Neuronal stem cell (in vitro differentiated cells): ENCODE results near the gene MECP2.

ENCODE experiments used
- DNase-seq: peaks from one replicate; pipeline ENCODE4 v3.0.0-alpha.2; 2013; ENCODE audit warnings: low spot score
- H2AFZ ChIP-seq: one replicate; pipeline ENCODE4 v1.6.1; 2013; ENCODE audit warnings: mild to moderate bottlenecking, low read length, inconsistent platforms
- H2AK5ac ChIP-seq: 2 replicates; pipeline ENCODE4 v1.6.1; 2013; ENCODE audit warnings: low read depth, mild to moderate bottlenecking, inconsistent platforms, low read length, moderate library complexity, mixed read lengths
- H2BK120ac ChIP-seq: 2 replicates; pipeline ENCODE4 v1.6.1; 2013; ENCODE audit warnings: low read depth, mild to moderate bottlenecking, inconsistent platforms, low read length, moderate library complexity, mixed read lengths
- H2BK12ac ChIP-seq: one replicate; pipeline ENCODE4 v1.6.1; 2013; ENCODE audit warnings: low read length, inconsistent platforms
- H2BK15ac ChIP-seq: 2 replicates; pipeline ENCODE4 v1.6.1; 2013; ENCODE audit warnings: mild to moderate bottlenecking, low read length, inconsistent platforms, mixed read lengths
- H2BK5ac ChIP-seq: one replicate; pipeline ENCODE4 v1.6.1; 2013; ENCODE audit warnings: inconsistent platforms, mild to moderate bottlenecking, low read length, moderate library complexity
- H3K14ac ChIP-seq: one replicate; pipeline ENCODE4 v1.6.1; 2013; ENCODE audit warnings: low read length, inconsistent platforms
- H3K18ac ChIP-seq: 2 replicates; pipeline ENCODE4 v1.6.1; 2013; ENCODE audit warnings: low read length, inconsistent platforms
- H3K23ac ChIP-seq: 2 replicates; pipeline ENCODE4 v1.6.1; 2013; ENCODE audit warnings: low read depth, mild to moderate bottlenecking, mixed read lengths, low read length, inconsistent platforms; ENCODE audit not compliant: poor library complexity
- H3K27ac ChIP-seq: replicated peaks from 3 replicates; pipeline ENCODE4 v1.5.1; 2013; ENCODE audit warnings: low read length, inconsistent platforms
- H3K27me3 ChIP-seq, 3 experiments: 2 replicates each; pipeline ENCODE4 v1.6.1; 2013; ENCODE audit warnings: low read length in 3 of 3, mild to moderate bottlenecking in 2 of 3, inconsistent platforms in 1 of 3, low read depth in 1 of 3, mixed read lengths in 1 of 3, moderate library complexity in 1 of 3; ENCODE audit not compliant: control insufficient read depth in 3 of 3, insufficient read depth in 3 of 3
- H3K36me3 ChIP-seq, 2 donors: replicated peaks in 1 of 2; 2 replicates each; pipeline ENCODE4 v1.6.1; 2013; ENCODE audit warnings: low read length in 2 of 2; ENCODE audit not compliant: control insufficient read depth in 2 of 2, insufficient read depth in 2 of 2
- H3K4ac ChIP-seq: 2 replicates; pipeline ENCODE4 v1.6.1; 2013; ENCODE audit warnings: inconsistent platforms, mild to moderate bottlenecking, low read length, moderate library complexity
- H3K4me1 ChIP-seq, 2 donors: 1 replicate in 1 of 2; 2 replicates in 1 of 2; pipeline ENCODE4 v1.6.1; 2013; ENCODE audit warnings: low read length in 2 of 2, low read depth in 1 of 2; ENCODE audit not compliant: control insufficient read depth in 2 of 2, insufficient read depth in 1 of 2
- H3K4me2 ChIP-seq: one replicate; pipeline ENCODE4 v1.6.1; 2013; ENCODE audit warnings: mild to moderate bottlenecking, low read length, inconsistent platforms; ENCODE audit not compliant: insufficient read depth, poor library complexity, severe bottlenecking
- H3K4me3 ChIP-seq, 2 donors: 2 replicates each; pipeline ENCODE4 v1.5.1; 2013; ENCODE audit warnings: low read length in 2 of 2, mild to moderate bottlenecking in 2 of 2, inconsistent platforms in 1 of 2, moderate library complexity in 1 of 2
- H3K79me1 ChIP-seq: one replicate; pipeline ENCODE4 v1.6.1; 2013; ENCODE audit warnings: low read depth, mild to moderate bottlenecking, inconsistent platforms, low read length, moderate library complexity
- H3K9ac ChIP-seq: one replicate; pipeline ENCODE4 v1.6.1; 2013; ENCODE audit warnings: mild to moderate bottlenecking, low read depth, low read length, inconsistent platforms; ENCODE audit not compliant: poor library complexity
- H3K9me3 ChIP-seq, 2 donors: replicated peaks in 1 of 2; 2 replicates each; pipeline versions ENCODE3 to v1.6.1; 2013; ENCODE audit warnings: low read length in 2 of 2, mild to moderate bottlenecking in 2 of 2, inconsistent platforms in 1 of 2, low read depth in 1 of 2, mixed read lengths in 1 of 2, moderate library complexity in 1 of 2; ENCODE audit not compliant: control insufficient read depth in 2 of 2, insufficient read depth in 1 of 2
- H4K8ac ChIP-seq: one replicate; pipeline ENCODE4 v1.6.1; 2013; ENCODE audit warnings: low read depth, mild to moderate bottlenecking, inconsistent platforms, low read length, moderate library complexity
- H4K91ac ChIP-seq: one replicate; pipeline ENCODE4 v1.6.1; 2013; ENCODE audit warnings: low read length, low read depth, mild to moderate bottlenecking, inconsistent platforms; ENCODE audit not compliant: poor library complexity
- WGBS, 2 donors: extraction: QIAGEN DNeasy Blood & Tissue Kit; methylation state at CpG; one replicate each; pipeline ENCODE4 v1.1.7; 2013; ENCODE audit warnings: missing lambda C conversion rate in 2 of 2, mixed read lengths in 1 of 2; ENCODE audit not compliant: insufficient read length in 2 of 2, insufficient replicate concordance in 1 of 2; ENCODE audit errors: extremely low coverage in 2 of 2; 5-methylcytosine and 5-hydroxymethylcytosine counted together

MECP2 gene

GRCh38 chrX:154040307-154040756, 57.2 kb downstream of the MECP2 start:
- no peak for DNase-seq
- no CpG with 5 or more reads among the region's 7 CpGs for WGBS, 2 donors

GRCh38 chrX:154039577-154039976, 57.9 kb downstream of the MECP2 start:
- no peaks in the 10 kb centered on the region for H3K9me3 ChIP-seq
- H3K4ac ChIP-seq, result no peak overlapping the region
- H2AK5ac ChIP-seq, result no peak overlapping the region
- H2BK120ac ChIP-seq, result no peak overlapping the region
- H3K4me1 ChIP-seq, result peaks cover 0 to 6% of the 10 kb centered on the region in 2 donors
- no peak overlapping the region for H3K9ac ChIP-seq
- no CpG with 5 or more reads among the region's 11 CpGs for WGBS, 2 donors
- H3K79me1 ChIP-seq, result no peaks in the 10 kb centered on the region
- no peak overlapping the region for H2BK15ac ChIP-seq
- H2AFZ ChIP-seq, result no peak overlapping the region
- no peak overlapping the region for H2BK5ac ChIP-seq
- no peak overlapping the region for H2BK12ac ChIP-seq
- no peak overlapping the region for H3K23ac ChIP-seq
- no peak overlapping the region for H3K14ac ChIP-seq
- peaks cover 0 to 22% (median 0%) of the 10 kb centered on the region in 3 experiments for H3K27me3 ChIP-seq
- no peak overlapping the region for H3K18ac ChIP-seq
- H4K8ac ChIP-seq, result no peak overlapping the region
- H4K91ac ChIP-seq, result no peak overlapping the region
- H3K36me3 ChIP-seq, result peaks cover 0 to 12% of the 10 kb centered on the region in 2 donors
- H3K4me3 ChIP-seq, result no peak overlapping the region
- no peak overlapping the region for H3K4me2 ChIP-seq
- no peak overlapping the region for H3K27ac ChIP-seq
- no peak for DNase-seq

More at GRCh38 chrX:154040307-154040756, 57.2 kb downstream of the MECP2 start:
- H3K9ac ChIP-seq, result no peak overlapping the region
- no peak overlapping the region for H3K18ac ChIP-seq
- H3K79me1 ChIP-seq, result peaks cover 3% of the 10 kb centered on the region
- no peak overlapping the region for H2BK5ac ChIP-seq
- H2AK5ac ChIP-seq, result no peak overlapping the region
- H3K9me3 ChIP-seq, result no peaks in the 10 kb centered on the region
- H3K36me3 ChIP-seq, result peaks cover 0 to 5% of the 10 kb centered on the region in 2 donors
- no peak overlapping the region for H3K23ac ChIP-seq
- no peak overlapping the region for H4K8ac ChIP-seq
- H3K4me3 ChIP-seq, result no peak overlapping the region
- H2BK12ac ChIP-seq, result no peak overlapping the region
- H3K27me3 ChIP-seq, result peaks cover 0 to 18% (median 0%) of the 10 kb centered on the region in 3 experiments
- no peak overlapping the region for H2AFZ ChIP-seq
- no peak overlapping the region for H3K14ac ChIP-seq
- no peak overlapping the region for H3K27ac ChIP-seq
- H2BK120ac ChIP-seq, result no peak overlapping the region
- H3K4me1 ChIP-seq, result peaks cover 0 to 6% of the 10 kb centered on the region in 2 donors
- H3K4me2 ChIP-seq, result no peak overlapping the region
- H4K91ac ChIP-seq, result no peak overlapping the region
- H3K4ac ChIP-seq, result no peak overlapping the region
- no peak overlapping the region for H2BK15ac ChIP-seq

GRCh38 chrX:154038656-154039055, 58.9 kb downstream of the MECP2 start:
- H3K23ac ChIP-seq, result no peak overlapping the region
- H2BK12ac ChIP-seq, result no peak overlapping the region
- H3K4me1 ChIP-seq, result peaks cover 0 to 6% of the 10 kb centered on the region in 2 donors
- H3K4me2 ChIP-seq, result no peak overlapping the region
- no peaks in the 10 kb centered on the region for H3K9me3 ChIP-seq
- no CpG with 5 or more reads among the region's 5 CpGs for WGBS, 2 donors
- H3K79me1 ChIP-seq, result no peaks in the 10 kb centered on the region
- no peak overlapping the region for H3K14ac ChIP-seq
- H3K18ac ChIP-seq, result no peak overlapping the region
- H4K8ac ChIP-seq, result no peak overlapping the region
- peaks cover 0 to 27% (median 0%) of the 10 kb centered on the region in 3 experiments for H3K27me3 ChIP-seq
- H3K4ac ChIP-seq, result no peak overlapping the region
- DNase-seq, result no peak
- no peak overlapping the region for H2BK5ac ChIP-seq
- H3K4me3 ChIP-seq, result no peak overlapping the region
- no peak overlapping the region for H3K9ac ChIP-seq
- no peak overlapping the region for H4K91ac ChIP-seq
- peaks cover 0 to 16% of the 10 kb centered on the region in 2 donors for H3K36me3 ChIP-seq
- no peak overlapping the region for H3K27ac ChIP-seq
- no peak overlapping the region for H2AK5ac ChIP-seq
- H2AFZ ChIP-seq, result no peak overlapping the region
- no peak overlapping the region for H2BK15ac ChIP-seq
- no peak overlapping the region for H2BK120ac ChIP-seq

GRCh38 chrX:154037754-154038153, 59.8 kb downstream of the MECP2 start:
- Histone ChIP-seq H2BK12ac (no peak overlapping the region), H4K91ac (no peak overlapping the region), H3K79me1 (no peaks in the 10 kb centered on the region), H3K4me3 (no peak overlapping the region), H3K4me1 (peaks cover 3% of the 10 kb centered on the region in 2 donors), H2BK120ac (no peak overlapping the region), H2BK15ac (no peak overlapping the region), H2AFZ (no peak overlapping the region), H3K23ac (no peak overlapping the region), H3K9me3 (no peaks in the 10 kb centered on the region), H3K27ac (no peak overlapping the region), H4K8ac (no peak overlapping the region), H3K18ac (no peak overlapping the region), H3K27me3 (peaks cover 0 to 36% (median 0%) of the 10 kb centered on the region in 3 experiments), H2BK5ac (no peak overlapping the region), H3K4ac (no peak overlapping the region), H3K36me3 (peaks cover 0 to 21% of the 10 kb centered on the region in 2 donors), H3K14ac (no peak overlapping the region), H2AK5ac (no peak overlapping the region), H3K9ac (no peak overlapping the region), H3K4me2 (no peak overlapping the region)
- WGBS, 2 donors, result no CpG with 5 or more reads among the region's 5 CpGs
- no peak for DNase-seq
